GM12864 (cell line): ENCODE measurements around the gene ASIP.

Experiments used
- DNase-seq: peaks from one replicate; pipeline ENCODE4 v3.0.0-alpha.2; 2011; ENCODE audit warnings: low read depth
- H3K4me3 ChIP-seq: 2 replicates; pipeline ENCODE4 v1.5.1; 2011; ENCODE audit warnings: mild to moderate bottlenecking, low read depth, low read length, control low read depth
- TF ChIP-seq, protein P1 (sequence below): IDR thresholded peaks from 2 replicates; pipeline ENCODE4 v1.5.1; 2011; ENCODE audit warnings: low read depth, mild to moderate bottlenecking, moderate library complexity, low read length, control low read depth, inconsistent platforms; ENCODE audit errors: missing control alignments

Gene ASIP

DNA sequence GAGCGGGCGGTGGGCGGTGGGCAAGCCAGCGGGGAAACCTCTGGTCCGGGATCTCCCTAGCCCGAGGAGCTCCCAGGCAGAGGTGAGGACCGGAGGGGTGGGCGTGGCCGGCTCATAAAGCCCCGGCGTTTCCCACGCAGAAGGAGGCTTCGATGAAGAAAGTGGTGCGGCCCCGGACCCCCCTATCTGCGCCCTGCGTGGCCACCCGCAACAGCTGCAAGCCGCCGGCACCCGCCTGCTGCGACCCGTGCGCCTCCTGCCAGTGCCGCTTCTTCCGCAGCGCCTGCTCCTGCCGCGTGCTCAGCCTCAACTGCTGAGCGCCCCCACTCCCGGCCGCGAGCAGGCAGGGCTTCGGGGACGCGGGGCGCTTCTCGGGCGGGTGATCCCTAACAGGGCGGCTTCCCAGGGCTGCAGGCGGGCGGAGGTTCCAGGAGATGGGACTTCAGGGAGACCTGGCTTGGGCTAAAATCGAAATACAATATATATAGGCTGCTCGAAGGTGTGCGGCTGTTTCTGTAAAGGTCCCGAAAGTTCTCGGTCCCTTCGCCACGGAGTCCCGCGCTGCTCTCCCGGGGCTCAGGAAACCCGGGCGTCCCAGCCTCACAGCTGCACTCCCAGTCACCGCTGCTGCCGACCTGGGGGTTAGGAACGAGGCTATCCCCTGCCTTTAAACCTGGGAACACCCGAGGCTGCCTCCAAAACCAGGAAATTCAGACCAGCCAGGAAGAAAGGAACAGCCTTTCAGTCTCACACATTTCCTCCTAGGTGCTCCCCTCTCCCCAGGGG is 27.8 kb downstream of the ASIP start:
- DNase-seq, result no peak
- TF ChIP-seq, protein P1, sequence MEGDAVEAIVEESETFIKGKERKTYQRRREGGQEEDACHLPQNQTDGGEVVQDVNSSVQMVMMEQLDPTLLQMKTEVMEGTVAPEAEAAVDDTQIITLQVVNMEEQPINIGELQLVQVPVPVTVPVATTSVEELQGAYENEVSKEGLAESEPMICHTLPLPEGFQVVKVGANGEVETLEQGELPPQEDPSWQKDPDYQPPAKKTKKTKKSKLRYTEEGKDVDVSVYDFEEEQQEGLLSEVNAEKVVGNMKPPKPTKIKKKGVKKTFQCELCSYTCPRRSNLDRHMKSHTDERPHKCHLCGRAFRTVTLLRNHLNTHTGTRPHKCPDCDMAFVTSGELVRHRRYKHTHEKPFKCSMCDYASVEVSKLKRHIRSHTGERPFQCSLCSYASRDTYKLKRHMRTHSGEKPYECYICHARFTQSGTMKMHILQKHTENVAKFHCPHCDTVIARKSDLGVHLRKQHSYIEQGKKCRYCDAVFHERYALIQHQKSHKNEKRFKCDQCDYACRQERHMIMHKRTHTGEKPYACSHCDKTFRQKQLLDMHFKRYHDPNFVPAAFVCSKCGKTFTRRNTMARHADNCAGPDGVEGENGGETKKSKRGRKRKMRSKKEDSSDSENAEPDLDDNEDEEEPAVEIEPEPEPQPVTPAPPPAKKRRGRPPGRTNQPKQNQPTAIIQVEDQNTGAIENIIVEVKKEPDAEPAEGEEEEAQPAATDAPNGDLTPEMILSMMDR, result no peak
- H3K4me3 ChIP-seq, result no peak overlapping the region

DNA sequence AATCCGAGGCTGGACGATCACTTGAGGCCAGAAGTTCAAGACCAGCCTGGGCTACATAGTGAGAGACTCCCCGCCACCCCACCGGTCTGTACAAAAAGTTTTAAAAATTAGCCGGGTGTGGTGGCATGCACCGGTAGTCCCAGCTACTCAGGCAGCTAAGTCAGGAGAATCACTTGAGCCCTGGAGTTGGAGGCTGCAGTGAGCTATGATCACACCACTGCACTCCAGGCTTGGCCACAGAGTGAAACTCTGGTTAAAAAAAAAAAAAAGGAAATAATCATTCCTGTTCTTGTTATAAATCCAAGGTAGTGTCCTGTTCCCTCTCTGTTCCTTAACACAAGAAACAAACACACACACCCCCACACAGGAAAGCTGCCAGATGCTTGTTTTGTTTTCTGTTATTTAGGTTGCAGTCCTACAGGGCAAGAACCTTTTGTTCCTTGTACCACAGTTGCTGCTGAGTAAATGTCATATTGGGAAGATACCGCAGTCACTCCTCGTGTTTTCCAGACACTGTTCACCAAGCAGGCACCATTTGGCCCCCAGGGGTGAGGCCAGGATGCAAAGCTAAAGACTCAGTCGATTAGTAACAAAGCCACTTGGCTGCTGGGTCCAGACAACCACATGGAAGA is 28.9 kb downstream of the ASIP start:
- H3K4me3 ChIP-seq, result no peak overlapping the region
- DNase-seq, result no peak
- TF ChIP-seq, protein P1, result no peak

DNA sequence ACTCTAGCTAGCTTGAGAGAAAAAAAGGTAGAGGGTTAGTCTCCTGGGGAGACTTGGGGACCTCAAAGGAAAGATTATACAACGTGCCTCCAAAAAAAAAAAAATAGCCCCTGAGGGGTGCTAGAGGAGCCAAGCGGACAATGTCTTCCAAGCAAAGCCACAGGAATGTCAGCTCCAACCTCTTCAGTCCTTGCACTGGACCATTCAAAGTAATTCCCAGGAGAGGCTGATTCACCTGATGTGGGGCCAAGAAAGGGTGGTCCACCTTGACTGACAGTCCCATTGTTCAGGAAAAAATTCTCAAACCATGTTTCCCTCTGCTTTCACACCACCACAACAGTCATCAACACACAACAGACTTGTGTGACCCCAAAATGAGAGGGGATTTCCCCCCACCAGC is 30.7 kb downstream of the ASIP start:
- TF ChIP-seq, protein P1, result no peak
- no peak for DNase-seq
- no peak overlapping the region for H3K4me3 ChIP-seq

DNA sequence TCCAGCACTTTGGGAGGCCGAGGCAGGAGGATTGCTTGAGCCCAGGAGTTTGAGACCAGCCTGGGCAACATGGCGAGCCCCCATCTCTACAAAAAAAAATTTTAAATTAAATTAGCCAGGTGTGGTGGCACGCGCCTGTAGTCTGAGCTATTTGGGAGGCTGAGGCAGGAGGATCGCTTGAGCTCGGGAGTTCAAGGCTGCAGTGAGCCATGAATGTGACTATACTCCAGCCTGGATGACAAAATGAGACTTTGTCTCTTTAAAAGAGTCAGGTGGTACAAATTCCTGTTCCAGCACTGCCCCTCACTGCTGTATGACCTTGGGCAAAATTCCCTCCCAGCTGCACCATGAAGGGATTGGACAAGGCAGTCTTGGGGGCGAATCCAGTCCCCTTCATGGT is 33.5 kb downstream of the ASIP start:
- no peak for DNase-seq
- TF ChIP-seq, protein P1, result no peak
- H3K4me3 ChIP-seq, result no peak overlapping the region

DNA sequence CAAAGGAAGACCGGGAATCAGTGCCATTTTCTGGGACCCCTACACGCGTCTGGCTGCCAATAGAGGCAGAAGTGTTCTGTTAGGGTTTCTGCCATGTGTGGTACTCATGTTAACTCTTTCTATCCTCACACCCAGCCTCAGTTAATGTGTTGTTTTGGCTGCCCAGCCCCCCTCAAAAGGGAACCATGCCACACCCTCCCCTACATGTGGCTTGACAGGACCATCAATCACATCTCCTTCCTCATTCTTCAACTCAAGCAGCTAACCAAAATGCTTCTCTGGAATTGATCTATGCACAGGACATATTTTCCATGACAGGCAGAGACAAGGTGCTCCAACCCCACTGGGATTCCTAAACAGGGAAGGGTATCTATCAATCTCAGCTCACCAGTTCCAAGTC is 40.0 kb downstream of the ASIP start:
- DNase-seq, result no peak
- no peak overlapping the region for H3K4me3 ChIP-seq
- TF ChIP-seq, protein P1, result no peak

DNA sequence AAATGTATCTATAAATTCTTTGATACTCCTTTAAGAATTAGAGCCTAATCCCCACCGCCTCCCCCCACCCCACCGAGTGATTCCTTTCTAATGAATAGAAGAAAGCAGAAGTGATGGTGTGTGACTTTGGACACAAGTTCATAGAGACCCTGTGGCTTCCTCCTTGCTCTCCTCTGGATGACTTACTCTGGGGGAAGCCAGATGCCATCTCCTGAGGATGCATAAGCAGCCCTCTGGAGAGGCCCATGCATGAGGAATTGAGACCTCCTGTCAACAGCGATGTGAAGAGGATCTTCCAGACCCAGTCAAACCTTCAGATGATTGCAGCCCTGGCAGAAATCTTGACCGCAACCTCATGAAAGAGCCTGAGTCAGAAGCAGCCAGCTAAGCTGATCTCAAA is 40.8 kb downstream of the ASIP start:
- TF ChIP-seq, protein P1, result no peak
- H3K4me3 ChIP-seq, result no peak overlapping the region
- no peak for DNase-seq

DNA sequence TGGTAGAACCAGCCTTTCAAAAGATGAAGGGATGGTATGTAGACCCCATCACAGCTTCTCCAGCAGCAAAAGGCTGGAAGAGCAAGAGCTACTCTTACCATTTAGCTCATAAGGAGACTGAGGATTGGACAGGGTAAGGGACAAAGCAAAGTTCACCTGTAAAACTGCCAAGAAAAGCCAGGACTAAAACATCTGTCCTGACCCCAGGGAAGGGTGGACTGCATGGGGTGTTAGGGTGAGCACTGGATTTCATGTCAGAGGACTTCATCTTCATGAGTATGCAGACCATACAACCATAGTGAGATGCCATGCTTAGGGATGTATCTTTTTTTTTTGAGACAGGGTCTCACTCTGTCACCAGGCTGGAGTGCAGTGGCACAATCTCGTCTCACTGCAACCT is 42.6 kb downstream of the ASIP start:
- H3K4me3 ChIP-seq, result no peak overlapping the region
- TF ChIP-seq, protein P1, result no peak

More for the DNA sequence above, 42.6 kb downstream of the ASIP start:
- no peak for DNase-seq
